Mesodermal cell (in vitro differentiated cells): ENCODE results near the gene C10orf53.

ENCODE experiments used
- H3K27ac ChIP-seq: 2 replicates; pipeline ENCODE4 v1.7.0; 2013; ENCODE audit warnings: mild to moderate bottlenecking, low read depth, low read length, moderate library complexity; ENCODE audit not compliant: severe bottlenecking
- H3K36me3 ChIP-seq: 2 replicates; pipeline ENCODE4 v1.7.1; 2013; ENCODE audit warnings: mild to moderate bottlenecking, low read length, moderate library complexity; ENCODE audit not compliant: control insufficient read depth, insufficient read depth
- H3K4me1 ChIP-seq: one replicate; pipeline ENCODE4 v1.7.1; 2013; ENCODE audit warnings: mild to moderate bottlenecking, low read length; ENCODE audit not compliant: insufficient read depth, control insufficient read depth, poor library complexity, severe bottlenecking
- H3K4me3 ChIP-seq: 2 replicates; pipeline ENCODE4 v1.7.0; 2013; ENCODE audit warnings: low read length, control low read depth, mild to moderate bottlenecking; ENCODE audit not compliant: insufficient read depth, poor library complexity, severe bottlenecking; ENCODE audit errors: extremely low read depth
- H3K9me3 ChIP-seq: 2 replicates; pipeline ENCODE4 v1.7.1; 2013; ENCODE audit warnings: mild to moderate bottlenecking, low read length, moderate library complexity; ENCODE audit not compliant: control insufficient read depth
- WGBS, 2 experiments: methylation state at CpG; one replicate each; pipeline ENCODE4 v1.1.5; 2013; ENCODE audit warnings: missing lambda C conversion rate in 2 of 2; ENCODE audit not compliant: insufficient coverage in 2 of 2; 5-methylcytosine and 5-hydroxymethylcytosine counted together

Gene C10orf53

GRCh38 chr10:49746626-49747302, 67.3 kb downstream of the C10orf53 start:
- Histone ChIP-seq H3K4me1 (no peaks in the 10 kb centered on the region), H3K9me3 (no peaks in the 10 kb centered on the region), H3K27ac (no peak overlapping the region), H3K4me3 (no peak overlapping the region), H3K36me3 (no peaks in the 10 kb centered on the region)
- 92% methylated on average over 15 to 19 of the region's 20 CpGs for WGBS, 2 experiments
